SK-N-SH treated with all-trans-retinoic acid at 6 μM for 48 hours (cell line): Measurements from ENCODE around the gene KIF1A.

Experiments
- ATAC-seq: fragments of 200-7000 bp; cut with Tn5 transposase; 3 replicates; pipeline ENCODE4 v1.9.1; 2020; ENCODE audit warnings: mild to moderate bottlenecking, moderate library complexity
- ARNTL ChIP-seq: fragments of 450-650 bp; formaldehyde crosslinking; IDR thresholded peaks from 2 replicates; pipeline ENCODE4 v1.5.0; 2020; ENCODE audit warnings: low read depth, mild to moderate bottlenecking, moderate library complexity, borderline replicate concordance
- BACH2 ChIP-seq: fragments of 250-450 bp; sonication (Bioruptor Pico); IDR thresholded peaks from 2 replicates; pipeline ENCODE4 v1.9.0; 2021; ENCODE audit warnings: mild to moderate bottlenecking, borderline replicate concordance
- CSDC2 ChIP-seq: fragments of 250-450 bp; sonication (Bioruptor Pico); IDR thresholded peaks from 2 replicates; pipeline ENCODE4 v1.5.0; 2020; ENCODE audit warnings: mild to moderate bottlenecking, moderate library complexity
- ESRRG ChIP-seq: fragments of 250-450 bp; sonication (Bioruptor Pico); IDR thresholded peaks from 2 replicates; pipeline ENCODE4 v1.6.1; 2021; ENCODE audit warnings: mild to moderate bottlenecking
- GLIS3 ChIP-seq: fragments of 250-450 bp; sonication (Bioruptor Pico); IDR thresholded peaks from 2 replicates; pipeline ENCODE4 v1.5.0; 2020; ENCODE audit warnings: mild to moderate bottlenecking, moderate library complexity
- ISL1 ChIP-seq: fragments of 250-450 bp; sonication (Bioruptor Pico); IDR thresholded peaks from 2 replicates; pipeline ENCODE4 v2.1.2; 2022; ENCODE audit warnings: mild to moderate bottlenecking, moderate library complexity
- OSR1 ChIP-seq: fragments of 250-450 bp; sonication (Bioruptor Pico); IDR thresholded peaks from 2 replicates; pipeline ENCODE4 v1.8.0; 2022; ENCODE audit warnings: moderate library complexity, mild to moderate bottlenecking, inconsistent platforms
- PPARA ChIP-seq: fragments of 250-450 bp; sonication (Bioruptor Pico); IDR thresholded peaks from 2 replicates; pipeline ENCODE4 v1.5.0; 2020; ENCODE audit warnings: mild to moderate bottlenecking, borderline replicate concordance
- RARB ChIP-seq: fragments of 250-450 bp; sonication (Bioruptor Pico); IDR thresholded peaks from 2 replicates; pipeline ENCODE4 v1.8.0; 2021; ENCODE audit warnings: mild to moderate bottlenecking, moderate library complexity
- SNAI2 ChIP-seq: fragments of 250-450 bp; sonication (Bioruptor Pico); IDR thresholded peaks from 2 replicates; pipeline ENCODE4 v1.5.0; 2020; ENCODE audit warnings: mild to moderate bottlenecking, moderate library complexity
- TCF4 ChIP-seq: fragments of 250-450 bp; sonication (Bioruptor Pico); IDR thresholded peaks from 2 replicates; pipeline ENCODE4 v1.8.0; 2021; ENCODE audit warnings: mild to moderate bottlenecking, moderate library complexity, borderline replicate concordance
- TOX ChIP-seq: fragments of 250-450 bp; sonication (Bioruptor Pico); IDR thresholded peaks from 2 replicates; pipeline ENCODE4 v1.8.0; 2021; ENCODE audit warnings: mild to moderate bottlenecking, moderate library complexity, borderline replicate concordance
- ZFP3 ChIP-seq: fragments of 250-450 bp; sonication (Bioruptor Pico); IDR thresholded peaks from 2 replicates; pipeline ENCODE4 v1.5.0; 2020; ENCODE audit warnings: mild to moderate bottlenecking, moderate library complexity
- ZFP30 ChIP-seq: fragments of 450-650 bp; formaldehyde crosslinking; IDR thresholded peaks from 2 replicates; pipeline ENCODE4 v1.5.0; 2022; ENCODE audit warnings: mild to moderate bottlenecking, moderate library complexity
- ZNF565 ChIP-seq: fragments of 450-650 bp; formaldehyde crosslinking; conservative IDR thresholded peaks from 2 replicates; pipeline ENCODE4 v1.5.0; 2020; ENCODE audit warnings: low read depth, mild to moderate bottlenecking, moderate library complexity
- ZNF70 ChIP-seq: fragments of 450-650 bp; formaldehyde crosslinking; IDR thresholded peaks from 2 replicates; pipeline ENCODE4 v1.5.0; 2020; ENCODE audit warnings: mild to moderate bottlenecking, moderate library complexity
- ZNF8 ChIP-seq: fragments of 450-650 bp; formaldehyde crosslinking; IDR thresholded peaks from 2 replicates; pipeline ENCODE4 v1.5.0; 2020; ENCODE audit warnings: mild to moderate bottlenecking, moderate library complexity
- TF ChIP-seq, protein P1 (sequence below): fragments of 250-450 bp; sonication (Bioruptor Pico); IDR thresholded peaks from 2 replicates; pipeline ENCODE4 v1.5.0; 2020; ENCODE audit warnings: mild to moderate bottlenecking, moderate library complexity
- TF ChIP-seq, protein P2 (sequence below): fragments of 250-450 bp; sonication (Bioruptor Pico); IDR thresholded peaks from 2 replicates; pipeline ENCODE4 v1.5.1; 2020; ENCODE audit warnings: low read depth, mild to moderate bottlenecking, moderate library complexity
- TF ChIP-seq, protein P3 (sequence below): fragments of 250-450 bp; sonication (Bioruptor Pico); IDR thresholded peaks from 2 replicates; pipeline ENCODE4 v1.8.0; 2021; ENCODE audit warnings: low read depth, mild to moderate bottlenecking, moderate library complexity, borderline replicate concordance
- TF ChIP-seq, protein P4 (sequence below): fragments of 250-450 bp; sonication (Bioruptor Pico); IDR thresholded peaks from 2 replicates; pipeline ENCODE4 v1.8.0; 2020; ENCODE audit warnings: mild to moderate bottlenecking, moderate library complexity, borderline replicate concordance
- TF ChIP-seq, protein P5 (sequence below): fragments of 250-450 bp; sonication (Bioruptor Pico); IDR thresholded peaks from 2 replicates; pipeline ENCODE4 v1.5.1; 2021; ENCODE audit warnings: mild to moderate bottlenecking, moderate library complexity

KIF1A gene

DNA sequence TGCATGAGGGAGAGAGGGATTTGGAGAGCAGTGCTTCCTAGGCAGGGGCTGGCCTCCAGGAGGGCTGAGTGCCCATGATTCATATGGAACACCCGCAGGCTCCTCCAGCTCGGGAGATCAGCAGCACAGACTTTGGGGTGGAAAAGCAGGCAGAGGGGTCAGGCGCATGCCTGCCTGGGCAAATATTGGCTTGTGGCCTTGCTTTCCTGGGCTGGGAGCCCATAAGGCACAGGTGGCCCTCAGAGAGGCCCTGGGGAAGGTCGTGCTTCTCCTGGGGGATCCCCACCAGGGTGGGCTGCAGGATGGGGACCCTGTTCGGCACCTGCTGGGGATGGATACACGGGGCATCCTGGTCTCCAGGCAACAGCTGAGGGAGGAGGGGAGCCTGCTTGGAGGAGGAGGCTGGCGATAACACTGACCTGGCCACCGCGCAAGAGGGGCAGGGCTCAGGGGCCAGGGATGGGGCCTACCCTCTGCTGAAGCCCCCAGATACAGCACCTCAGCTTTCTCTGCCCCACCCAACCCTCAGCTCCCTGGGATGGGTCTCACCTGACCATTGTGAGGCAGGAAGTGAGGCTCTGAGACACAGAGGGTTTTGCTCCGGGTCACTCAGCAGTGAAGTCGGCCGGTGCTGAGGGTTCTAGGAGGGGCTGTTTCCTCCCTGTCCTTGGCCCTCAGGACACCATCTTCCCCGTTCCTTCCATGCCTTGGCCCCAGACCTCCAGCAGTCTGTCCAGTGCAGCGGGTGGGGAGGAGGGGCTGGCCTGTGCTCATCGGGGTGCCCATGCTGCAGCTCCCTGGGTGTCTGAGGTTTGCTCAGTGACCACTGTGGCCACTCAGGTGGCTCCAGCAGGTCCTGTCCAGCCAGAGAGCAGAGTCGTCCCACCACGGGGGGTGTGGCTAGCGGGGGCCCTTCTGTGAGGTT is 116.3 kb downstream of the KIF1A start:
- no peak for ATAC-seq
- TF ChIP-seq GLIS3 (CRISPR knock-in tag), result no peak
- TF ChIP-seq, protein P1, sequence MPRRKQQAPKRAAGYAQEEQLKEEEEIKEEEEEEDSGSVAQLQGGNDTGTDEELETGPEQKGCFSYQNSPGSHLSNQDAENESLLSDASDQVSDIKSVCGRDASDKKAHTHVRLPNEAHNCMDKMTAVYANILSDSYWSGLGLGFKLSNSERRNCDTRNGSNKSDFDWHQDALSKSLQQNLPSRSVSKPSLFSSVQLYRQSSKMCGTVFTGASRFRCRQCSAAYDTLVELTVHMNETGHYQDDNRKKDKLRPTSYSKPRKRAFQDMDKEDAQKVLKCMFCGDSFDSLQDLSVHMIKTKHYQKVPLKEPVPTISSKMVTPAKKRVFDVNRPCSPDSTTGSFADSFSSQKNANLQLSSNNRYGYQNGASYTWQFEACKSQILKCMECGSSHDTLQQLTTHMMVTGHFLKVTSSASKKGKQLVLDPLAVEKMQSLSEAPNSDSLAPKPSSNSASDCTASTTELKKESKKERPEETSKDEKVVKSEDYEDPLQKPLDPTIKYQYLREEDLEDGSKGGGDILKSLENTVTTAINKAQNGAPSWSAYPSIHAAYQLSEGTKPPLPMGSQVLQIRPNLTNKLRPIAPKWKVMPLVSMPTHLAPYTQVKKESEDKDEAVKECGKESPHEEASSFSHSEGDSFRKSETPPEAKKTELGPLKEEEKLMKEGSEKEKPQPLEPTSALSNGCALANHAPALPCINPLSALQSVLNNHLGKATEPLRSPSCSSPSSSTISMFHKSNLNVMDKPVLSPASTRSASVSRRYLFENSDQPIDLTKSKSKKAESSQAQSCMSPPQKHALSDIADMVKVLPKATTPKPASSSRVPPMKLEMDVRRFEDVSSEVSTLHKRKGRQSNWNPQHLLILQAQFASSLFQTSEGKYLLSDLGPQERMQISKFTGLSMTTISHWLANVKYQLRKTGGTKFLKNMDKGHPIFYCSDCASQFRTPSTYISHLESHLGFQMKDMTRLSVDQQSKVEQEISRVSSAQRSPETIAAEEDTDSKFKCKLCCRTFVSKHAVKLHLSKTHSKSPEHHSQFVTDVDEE (CRISPR knock-in tag), result no peak
- TF ChIP-seq ISL1 (CRISPR knock-in tag), result no peak
- TF ChIP-seq ZNF8 (CRISPR knock-in tag), result no peak

DNA sequence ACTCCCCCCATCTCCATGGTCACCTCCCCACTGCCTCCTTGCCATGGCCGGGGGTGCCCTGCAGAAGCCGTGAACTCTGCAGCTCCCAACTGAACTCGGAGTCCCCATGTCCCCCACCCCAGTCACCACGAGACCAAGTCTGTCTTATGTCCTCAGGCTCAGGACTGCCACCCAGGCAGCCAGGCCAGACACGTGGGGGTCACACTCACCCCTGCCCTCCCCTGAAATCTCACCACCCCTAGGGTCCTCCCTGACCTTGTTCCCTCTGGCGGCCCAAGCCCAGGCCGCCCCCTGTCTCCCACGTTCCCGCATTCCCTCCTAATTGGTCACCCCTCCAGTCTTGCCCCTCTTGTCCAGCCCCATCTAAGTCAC is 117.4 kb downstream of the KIF1A start:
- no peak for ATAC-seq
- TF ChIP-seq, protein P2, sequence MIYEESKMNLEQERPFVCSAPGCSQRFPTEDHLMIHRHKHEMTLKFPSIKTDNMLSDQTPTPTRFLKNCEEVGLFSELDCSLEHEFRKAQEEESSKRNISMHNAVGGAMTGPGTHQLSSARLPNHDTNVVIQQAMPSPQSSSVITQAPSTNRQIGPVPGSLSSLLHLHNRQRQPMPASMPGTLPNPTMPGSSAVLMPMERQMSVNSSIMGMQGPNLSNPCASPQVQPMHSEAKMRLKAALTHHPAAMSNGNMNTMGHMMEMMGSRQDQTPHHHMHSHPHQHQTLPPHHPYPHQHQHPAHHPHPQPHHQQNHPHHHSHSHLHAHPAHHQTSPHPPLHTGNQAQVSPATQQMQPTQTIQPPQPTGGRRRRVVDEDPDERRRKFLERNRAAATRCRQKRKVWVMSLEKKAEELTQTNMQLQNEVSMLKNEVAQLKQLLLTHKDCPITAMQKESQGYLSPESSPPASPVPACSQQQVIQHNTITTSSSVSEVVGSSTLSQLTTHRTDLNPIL (CRISPR knock-in tag), result no peak
- no peak for TF ChIP-seq ZFP30 (CRISPR knock-in tag)
- TF ChIP-seq ZFP3 (CRISPR knock-in tag), result no peak
- TF ChIP-seq TOX, result no peak

DNA sequence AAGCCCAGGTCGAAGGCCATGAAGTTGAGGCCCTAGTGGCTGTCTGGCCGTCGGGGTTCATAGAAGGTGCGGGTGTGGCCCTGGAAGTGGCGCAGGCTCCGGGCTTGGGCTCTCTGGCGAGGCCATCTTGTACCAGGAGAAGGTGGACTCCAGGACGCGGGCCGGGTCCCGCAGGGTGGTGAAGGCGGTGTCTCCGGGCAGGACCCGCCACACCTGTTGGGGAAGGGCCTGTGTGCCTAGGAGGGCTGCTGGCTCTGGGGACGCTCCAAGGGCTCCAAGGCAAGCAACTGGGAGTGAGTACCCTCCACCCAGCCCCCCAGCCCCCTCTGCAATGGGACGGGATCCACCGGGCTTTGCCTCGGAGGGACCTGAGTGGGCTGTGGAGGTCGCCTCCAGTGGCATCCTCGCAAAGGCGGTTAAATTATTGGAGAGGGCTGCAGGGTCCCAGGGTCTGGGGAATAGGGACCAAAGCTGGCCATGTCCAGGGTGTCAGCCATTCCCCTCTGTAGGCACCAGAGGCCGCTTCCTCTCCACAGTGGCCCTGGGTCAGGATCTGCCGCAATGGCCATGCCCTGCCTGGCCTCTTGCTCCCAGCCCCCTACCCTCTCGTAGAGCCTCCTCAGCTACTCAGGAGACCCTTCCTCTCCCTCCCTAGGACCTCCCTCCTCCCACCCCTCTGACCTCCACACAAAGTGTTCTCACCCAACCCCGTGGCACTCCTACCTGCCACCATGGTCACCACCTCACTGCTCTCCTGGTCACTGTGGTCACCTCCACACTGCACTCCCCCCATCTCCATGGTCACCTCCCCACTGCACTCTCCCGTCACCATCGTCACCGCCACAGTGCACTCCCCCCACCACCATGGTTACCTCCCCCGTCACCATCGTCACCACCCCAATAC is 118.0 kb downstream of the KIF1A start:
- TF ChIP-seq, protein P3, sequence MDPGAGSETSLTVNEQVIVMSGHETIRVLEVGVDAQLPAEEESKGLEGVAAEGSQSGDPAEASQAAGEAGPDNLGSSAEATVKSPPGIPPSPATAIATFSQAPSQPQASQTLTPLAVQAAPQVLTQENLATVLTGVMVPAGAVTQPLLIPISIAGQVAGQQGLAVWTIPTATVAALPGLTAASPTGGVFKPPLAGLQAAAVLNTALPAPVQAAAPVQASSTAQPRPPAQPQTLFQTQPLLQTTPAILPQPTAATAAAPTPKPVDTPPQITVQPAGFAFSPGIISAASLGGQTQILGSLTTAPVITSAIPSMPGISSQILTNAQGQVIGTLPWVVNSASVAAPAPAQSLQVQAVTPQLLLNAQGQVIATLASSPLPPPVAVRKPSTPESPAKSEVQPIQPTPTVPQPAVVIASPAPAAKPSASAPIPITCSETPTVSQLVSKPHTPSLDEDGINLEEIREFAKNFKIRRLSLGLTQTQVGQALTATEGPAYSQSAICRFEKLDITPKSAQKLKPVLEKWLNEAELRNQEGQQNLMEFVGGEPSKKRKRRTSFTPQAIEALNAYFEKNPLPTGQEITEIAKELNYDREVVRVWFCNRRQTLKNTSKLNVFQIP, result no peak
- TF ChIP-seq ZNF8 (CRISPR knock-in tag) (no peak), PPARA (CRISPR knock-in tag) (no peak), SNAI2 (CRISPR knock-in tag) (no peak), OSR1 (CRISPR knock-in tag) (no peak), ZFP30 (CRISPR knock-in tag) (no peak), ZFP3 (CRISPR knock-in tag) (no peak), RARB (CRISPR knock-in tag) (no peak), CSDC2 (CRISPR knock-in tag) (no peak), ARNTL (CRISPR knock-in tag) (no peak), GLIS3 (CRISPR knock-in tag) (no peak), ZNF565 (CRISPR knock-in tag) (no peak), ZNF70 (CRISPR knock-in tag) (no peak), TCF4 (CRISPR knock-in tag) (no peak), BACH2 (CRISPR knock-in tag) (no peak), ESRRG (CRISPR knock-in tag) (no peak)
- TF ChIP-seq, protein P1 (CRISPR knock-in tag), result no peak
- TF ChIP-seq, protein P4, sequence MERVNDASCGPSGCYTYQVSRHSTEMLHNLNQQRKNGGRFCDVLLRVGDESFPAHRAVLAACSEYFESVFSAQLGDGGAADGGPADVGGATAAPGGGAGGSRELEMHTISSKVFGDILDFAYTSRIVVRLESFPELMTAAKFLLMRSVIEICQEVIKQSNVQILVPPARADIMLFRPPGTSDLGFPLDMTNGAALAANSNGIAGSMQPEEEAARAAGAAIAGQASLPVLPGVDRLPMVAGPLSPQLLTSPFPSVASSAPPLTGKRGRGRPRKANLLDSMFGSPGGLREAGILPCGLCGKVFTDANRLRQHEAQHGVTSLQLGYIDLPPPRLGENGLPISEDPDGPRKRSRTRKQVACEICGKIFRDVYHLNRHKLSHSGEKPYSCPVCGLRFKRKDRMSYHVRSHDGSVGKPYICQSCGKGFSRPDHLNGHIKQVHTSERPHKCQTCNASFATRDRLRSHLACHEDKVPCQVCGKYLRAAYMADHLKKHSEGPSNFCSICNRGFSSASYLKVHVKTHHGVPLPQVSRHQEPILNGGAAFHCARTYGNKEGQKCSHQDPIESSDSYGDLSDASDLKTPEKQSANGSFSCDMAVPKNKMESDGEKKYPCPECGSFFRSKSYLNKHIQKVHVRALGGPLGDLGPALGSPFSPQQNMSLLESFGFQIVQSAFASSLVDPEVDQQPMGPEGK (CRISPR knock-in tag), result no peak
- TF ChIP-seq, protein P2 (CRISPR knock-in tag), result no peak
- TF ChIP-seq, protein P5, sequence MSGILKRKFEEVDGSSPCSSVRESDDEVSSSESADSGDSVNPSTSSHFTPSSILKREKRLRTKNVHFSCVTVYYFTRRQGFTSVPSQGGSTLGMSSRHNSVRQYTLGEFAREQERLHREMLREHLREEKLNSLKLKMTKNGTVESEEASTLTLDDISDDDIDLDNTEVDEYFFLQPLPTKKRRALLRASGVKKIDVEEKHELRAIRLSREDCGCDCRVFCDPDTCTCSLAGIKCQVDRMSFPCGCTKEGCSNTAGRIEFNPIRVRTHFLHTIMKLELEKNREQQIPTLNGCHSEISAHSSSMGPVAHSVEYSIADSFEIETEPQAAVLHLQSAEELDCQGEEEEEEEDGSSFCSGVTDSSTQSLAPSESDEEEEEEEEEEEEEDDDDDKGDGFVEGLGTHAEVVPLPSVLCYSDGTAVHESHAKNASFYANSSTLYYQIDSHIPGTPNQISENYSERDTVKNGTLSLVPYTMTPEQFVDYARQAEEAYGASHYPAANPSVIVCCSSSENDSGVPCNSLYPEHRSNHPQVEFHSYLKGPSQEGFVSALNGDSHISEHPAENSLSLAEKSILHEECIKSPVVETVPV (CRISPR knock-in tag), result no peak
- no peak for ATAC-seq
